ENCODE data around the gene PPP3R1.
A peak's percentile ranks its signal among the peaks of the same experiment; 100 is the strongest.
"Not testable (repeated sequence)": the region's sequence is repeated elsewhere in the genome, so short reads cannot be mapped to it uniquely, and the experiment has no call there.

PPP3R1 gene

GRCh38 chr2:68185541-68186164 lies 66.7 kb downstream of the PPP3R1 start:
- DNase-seq, result peak; percentile 65 to 71

- DNase-seq, result no peak
Measured at GRCh38 chr2:68182902-68183301, 69.4 kb downstream of the PPP3R1 start.

- no peak for DNase-seq
Measured at GRCh38 chr2:68178954-68179627, 73.2 kb downstream of the PPP3R1 start.

GRCh38 chr2:68178432-68178831 lies 73.9 kb downstream of the PPP3R1 start:
- no peak for DNase-seq

- DNase-seq, result no peak
Measured at GRCh38 chr2:68177541-68177940, 74.8 kb downstream of the PPP3R1 start.

- peak in 1 of 2 donors; percentile 53 for DNase-seq
Measured at GRCh38 chr2:68176657-68177056, 75.7 kb downstream of the PPP3R1 start.

- DNase-seq, result not testable (repeated sequence)
Measured at GRCh38 chr2:68175210-68175609, 77.1 kb downstream of the PPP3R1 start.

GRCh38 chr2:68172990-68173700 lies 79.2 kb downstream of the PPP3R1 start:
- DNase-seq, result peak; percentile 78 to 93

- peak; percentile 11 to 53 for DNase-seq
Measured at GRCh38 chr2:68172521-68172920, 79.8 kb downstream of the PPP3R1 start.

GRCh38 chr2:68171684-68172083 lies 80.6 kb downstream of the PPP3R1 start:
- no peak for DNase-seq

- no peak for DNase-seq
Measured at GRCh38 chr2:68171146-68171545, 81.2 kb downstream of the PPP3R1 start.

- DNase-seq, result no peak
Measured at GRCh38 chr2:68169308-68169707, 83.0 kb downstream of the PPP3R1 start.

- no peak for DNase-seq
Measured at GRCh38 chr2:68167186-68167585, 85.1 kb downstream of the PPP3R1 start.

GRCh38 chr2:68163641-68164040 lies 88.7 kb downstream of the PPP3R1 start:
- DNase-seq, result no peak

GRCh38 chr2:68158134-68158447 lies 94.2 kb downstream of the PPP3R1 start:
- no peak for DNase-seq

- peak; percentile 96 for DNase-seq
Measured at GRCh38 chr2:68157402-68158133, 94.8 kb downstream of the PPP3R1 start, which contains the start of gene PNO1. Gene PNO1 (plus strand): TSS chr2:68157888. CDS start chr2:68157935, 47 bp downstream.

- DNase-seq, result no peak
Measured at GRCh38 chr2:68157002-68157401, 95.3 kb downstream of the PPP3R1 start.

GRCh38 chr2:68156419-68156818 lies 95.9 kb downstream of the PPP3R1 start:
- no peak for DNase-seq

- DNase-seq, result no peak
Measured at GRCh38 chr2:68155618-68156017, 96.7 kb downstream of the PPP3R1 start.

GRCh38 chr2:68152681-68153347 lies 99.5 kb downstream of the PPP3R1 start:
- DNase-seq, result peak in 1 of 2 donors; percentile 36

- DNase-seq, result peak in 1 of 2 donors; percentile 28
Measured at GRCh38 chr2:68151037-68151436, 101.3 kb downstream of the PPP3R1 start.

GRCh38 chr2:68141875-68142274 lies 110.5 kb downstream of the PPP3R1 start:
- DNase-seq, result no peak

All from inflammatory macrophage (primary cell).